Activated CD8-positive, alpha-beta T cell treated with anti-CD3 and anti-CD28 coated beads for 36 hours (primary cell): ENCODE results near the gene SDR42E2. TPM values are rescaled to one million over a fixed set of nuclear protein-coding genes. Genes with fewer than 3 reads are reported as not detected.

Experiments
- ATAC-seq: fragments of 200-7000 bp; cut with Tn5 transposase; one replicate; pipeline ENCODE4 v1.10.0; 2021; ENCODE audit warnings: mild to moderate bottlenecking, moderate library complexity
- CTCF ChIA-PET: fragments of 350-600 bp; sonication (Branson Sonifier 250); formaldehyde crosslinking; loops from one replicate; lab custom pipeline; 2021; ENCODE audit warnings: antibody characterized with exemption; lab: Charles Lee
- POLR2A ChIA-PET: fragments of 350-600 bp; sonication (Branson Sonifier 250); formaldehyde crosslinking; loops from one replicate; lab custom pipeline; 2021; ENCODE audit warnings: antibody characterized with exemption; lab: Charles Lee
- DNase-seq: peaks from one replicate; pipeline ENCODE4 v3.0.0-alpha.2; 2020
- H3K27ac Mint-ChIP-seq: one replicate; pipeline ENCODE4 v1.8.0; 2021; ENCODE audit warnings: mild to moderate bottlenecking, mixed read lengths
- H3K27me3 Mint-ChIP-seq: one replicate; pipeline ENCODE4 v1.8.0; 2021; ENCODE audit warnings: mixed read lengths
- H3K36me3 Mint-ChIP-seq: one replicate; pipeline ENCODE4 v1.8.0; 2021; ENCODE audit warnings: low read depth, mixed read lengths
- H3K4me1 Mint-ChIP-seq: one replicate; pipeline ENCODE4 v1.8.0; 2021; ENCODE audit warnings: low read depth, mixed read lengths
- H3K4me3 Mint-ChIP-seq: one replicate; pipeline ENCODE4 v1.8.0; 2021; ENCODE audit warnings: mild to moderate bottlenecking, moderate library complexity, mixed read lengths
- H3K9me3 Mint-ChIP-seq: one replicate; pipeline ENCODE4 v1.8.0; 2021; ENCODE audit warnings: mixed read lengths
- CTCF ChIP-seq: fragments of 200-600 bp; IDR thresholded peaks from one replicate; pipeline ENCODE4 v1.8.0; 2022; ENCODE audit warnings: antibody characterized with exemption, mild to moderate bottlenecking
- intact Hi-C: fragments of 100-400 bp; cut with micrococcal nuclease; formaldehyde crosslinking; loops from one replicate; pipeline ENCODE4 v1.10.0; 2022
- total RNA-seq, 2 experiments: library from RNA; stranded (reverse); gene quantifications; one replicate each; pipeline ENCODE4 v1.2.3, GENCODE V29; 2021

SDR42E2 gene
- total RNA-seq, 2 experiments from 2014 or later = 0.14 TPM; not detected in 1

GRCh38 chr16:22130528-22130927 is 31.8 kb upstream of the SDR42E2 start:
- ChIA-PET POLR2A (no interaction called here), CTCF (interaction anchor here (0.8 to 3.2 kb wide), 3 partner anchors 11 to 58 kb away, joined by 3 to 11 read pairs (median 4); no protein-coding TSS in a partner anchor)
- no peaks in the 10 kb centered on the region for H3K9me3 Mint-ChIP-seq
- peaks cover 6% of the 10 kb centered on the region for H3K27me3 Mint-ChIP-seq
- DNase-seq (no peak), ATAC-seq (no peak)
- no peaks in the 10 kb centered on the region for H3K36me3 Mint-ChIP-seq
- intact Hi-C loops = no loop called here
- H3K27ac Mint-ChIP-seq = no peak overlapping the region
- H3K4me3 Mint-ChIP-seq = no peak overlapping the region
- no peaks in the 10 kb centered on the region for H3K4me1 Mint-ChIP-seq
- TF ChIP-seq CTCF = no peak

DNA sequence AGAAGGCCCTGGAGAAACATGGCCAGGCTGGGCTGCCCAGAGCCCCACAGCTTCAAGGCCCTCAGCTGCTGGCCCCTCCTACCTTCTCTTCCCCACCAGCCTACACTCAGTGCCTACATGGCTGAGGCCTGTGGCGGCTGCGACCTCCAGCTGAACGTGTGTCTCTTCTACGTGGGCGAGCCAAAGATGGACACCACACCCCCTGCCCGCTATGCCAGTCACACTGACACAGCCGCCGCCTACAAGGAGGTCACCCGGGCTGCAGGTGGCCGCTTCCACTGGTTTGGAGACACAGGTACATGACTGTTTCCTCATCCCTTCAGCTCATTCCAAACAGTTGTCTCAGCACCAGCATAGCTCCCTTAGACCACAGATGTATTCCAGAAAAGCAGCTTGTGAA is 29.5 kb upstream of the SDR42E2 start:
- Mint-ChIP-seq H3K27ac (no peak overlapping the region), H3K4me3 (no peak overlapping the region), H3K9me3 (no peaks in the 10 kb centered on the region), H3K27me3 (peaks cover 6% of the 10 kb centered on the region), H3K4me1 (no peaks in the 10 kb centered on the region), H3K36me3 (no peaks in the 10 kb centered on the region)
- intact Hi-C loops = no loop called here
- CTCF ChIA-PET = interaction anchor here (1.3 to 3.2 kb wide), 3 partner anchors 9 to 55 kb away, joined by 3 to 11 read pairs (median 5); no protein-coding TSS in a partner anchor
- no peak for TF ChIP-seq CTCF
- POLR2A ChIA-PET = interaction anchor here (0.5 to 0.8 kb wide), 2 partner anchors 10 to 37 kb away, joined by 3 to 4 read pairs; no protein-coding TSS in a partner anchor
- ATAC-seq (no peak), DNase-seq (no peak)

GRCh38 chr16:22138482-22138881 is 23.8 kb upstream of the SDR42E2 start:
- Mint-ChIP-seq H3K4me1 (no peaks in the 10 kb centered on the region), H3K27ac (no peak overlapping the region), H3K27me3 (peaks cover 2% of the 10 kb centered on the region), H3K9me3 (no peaks in the 10 kb centered on the region), H3K4me3 (no peak overlapping the region), H3K36me3 (no peaks in the 10 kb centered on the region)
- no peak for TF ChIP-seq CTCF
- ChIA-PET POLR2A (no interaction called here), CTCF (no interaction called here)
- intact Hi-C loops = no loop called here
- ATAC-seq (no peak), DNase-seq (no peak)

GRCh38 chr16:22139008-22139407 is 23.3 kb upstream of the SDR42E2 start:
- CTCF ChIA-PET = no interaction called here
- ATAC-seq = no peak
- no peak overlapping the region for H3K27ac Mint-ChIP-seq
- H3K27me3 Mint-ChIP-seq = peaks cover 2% of the 10 kb centered on the region
- H3K36me3 Mint-ChIP-seq = no peaks in the 10 kb centered on the region
- POLR2A ChIA-PET = no interaction called here
- DNase-seq = no peak
- H3K4me1 Mint-ChIP-seq = no peaks in the 10 kb centered on the region
- no peak for TF ChIP-seq CTCF
- H3K9me3 Mint-ChIP-seq = no peaks in the 10 kb centered on the region
- intact Hi-C loops = no loop called here
- H3K4me3 Mint-ChIP-seq = no peak overlapping the region

- no peak overlapping the region for H3K4me3 Mint-ChIP-seq
These were observed 22.6 kb upstream of the SDR42E2 start for GRCh38 chr16:22139732-22140131.

More at GRCh38 chr16:22139732-22140131, 22.6 kb upstream of the SDR42E2 start:
- CTCF ChIA-PET = no interaction called here
- no peak for DNase-seq
- no peaks in the 10 kb centered on the region for H3K9me3 Mint-ChIP-seq
- ATAC-seq = no peak
- POLR2A ChIA-PET = no interaction called here
- H3K36me3 Mint-ChIP-seq = no peaks in the 10 kb centered on the region
- TF ChIP-seq CTCF = no peak
- peaks cover 2% of the 10 kb centered on the region for H3K27me3 Mint-ChIP-seq
- no peak overlapping the region for H3K27ac Mint-ChIP-seq
- no peaks in the 10 kb centered on the region for H3K4me1 Mint-ChIP-seq
- intact Hi-C loops = no loop called here
